ENCODE data around the gene CD6. TPM values are rescaled to one million over a fixed set of nuclear protein-coding genes. Genes with fewer than 3 reads are reported as not detected.

The CD6 gene
- total RNA-seq, 4 donors from 2014 or later, result 0.26 to 2.0 (median 0.91) TPM; not detected in 1

GRCh38 chr11:60934790-60935605 is 36.5 kb upstream of the CD6 start:
- intact Hi-C loops (cut with DNase I; ENCODE audit: low total_unique reads), result no loop called here
- H3K27ac ChIP-seq, result no peak overlapping the region
- TF ChIP-seq CTCF (IDR thresholded peaks at IDR 0.05) (no peak), POLR2A (IDR thresholded peaks at IDR 0.05) (no peak)
- H3K4me1 ChIP-seq, result no peaks in the 10 kb centered on the region
- H3K9me3 ChIP-seq, result no peaks in the 10 kb centered on the region
- H3K27me3 ChIP-seq, result no peaks in the 10 kb centered on the region
- H3K36me3 ChIP-seq, result no peaks in the 10 kb centered on the region
- H3K4me3 ChIP-seq, result no peak overlapping the region
- DNase-seq, result no peak

GRCh38 chr11:60935676-60936442 is 35.6 kb upstream of the CD6 start:
- H3K9me3 ChIP-seq, result no peaks in the 10 kb centered on the region
- H3K4me3 ChIP-seq, result no peak overlapping the region
- H3K4me1 ChIP-seq, result no peaks in the 10 kb centered on the region
- H3K27me3 ChIP-seq, result no peaks in the 10 kb centered on the region
- H3K27ac ChIP-seq, result no peak overlapping the region
- intact Hi-C loops (cut with DNase I; ENCODE audit: low total_unique reads), result no loop called here
- no peak for DNase-seq
- H3K36me3 ChIP-seq, result no peaks in the 10 kb centered on the region
- TF ChIP-seq POLR2A (IDR thresholded peaks at IDR 0.05) (no peak), CTCF (IDR thresholded peaks at IDR 0.05) (no peak)

- no peak for TF ChIP-seq CTCF (IDR thresholded peaks at IDR 0.05)
- TF ChIP-seq POLR2A (IDR thresholded peaks at IDR 0.05), result no peak
- Histone ChIP-seq H3K4me3 (no peak overlapping the region), H3K27ac (peak overlapping the region; percentile 42 to 49), H3K27me3 (no peaks in the 10 kb centered on the region), H3K4me1 (no peaks in the 10 kb centered on the region), H3K9me3 (no peaks in the 10 kb centered on the region), H3K36me3 (no peaks in the 10 kb centered on the region)
- DNase-seq, result no peak
- intact Hi-C loops (cut with DNase I; ENCODE audit: low total_unique reads), result no loop called here
These were observed 34.9 kb upstream of the CD6 start for GRCh38 chr11:60936467-60937143.

GRCh38 chr11:60937144-60937527 is 34.3 kb upstream of the CD6 start:
- H3K36me3 ChIP-seq, result no peaks in the 10 kb centered on the region
- no peak for DNase-seq
- H3K4me3 ChIP-seq, result no peak overlapping the region
- H3K27ac ChIP-seq, result peak overlapping the region; percentile 42 to 49
- H3K4me1 ChIP-seq, result no peaks in the 10 kb centered on the region
- TF ChIP-seq CTCF (IDR thresholded peaks at IDR 0.05), result no peak
- TF ChIP-seq POLR2A (IDR thresholded peaks at IDR 0.05), result no peak
- no peaks in the 10 kb centered on the region for H3K27me3 ChIP-seq
- no peaks in the 10 kb centered on the region for H3K9me3 ChIP-seq
- intact Hi-C loops (cut with DNase I; ENCODE audit: low total_unique reads), result no loop called here
